Ascending aorta (tissue), 2 donors: ENCODE results near the gene CTDSPL. TPM values are rescaled to one million over a fixed set of nuclear protein-coding genes. Genes with fewer than 3 reads are reported as not detected.
A peak's percentile ranks its signal among the peaks of the same experiment; 100 is the strongest.

Source experiments
- DNase-seq, 2 donors: peaks; one replicate each; pipeline ENCODE4 v3.0.0-alpha.2; 2019; ENCODE audit warnings: low spot score in 2 of 2
- H3K27ac ChIP-seq, 2 donors: fragments of 200-600 bp; sonication (generic); one replicate each; pipeline ENCODE4 v1.5.1; 2016 to 2017; ENCODE audit warnings: mild to moderate bottlenecking in 1 of 2
- H3K27me3 ChIP-seq: fragments of 200-600 bp; sonication (generic); one replicate; pipeline ENCODE4 v1.5.1; 2017
- H3K36me3 ChIP-seq, 2 donors: fragments of 200-600 bp; sonication (generic); one replicate each; pipeline ENCODE4 v1.5.1; 2016
- H3K4me1 ChIP-seq, 2 donors: fragments of 200-600 bp; sonication (generic); one replicate each; pipeline ENCODE4 v1.5.1; 2016 to 2017; ENCODE audit warnings: mild to moderate bottlenecking in 1 of 2
- H3K4me3 ChIP-seq, 2 donors: fragments of 200-600 bp; sonication (generic); one replicate each; pipeline ENCODE4 v1.5.1; 2016 to 2017; ENCODE audit warnings: mild to moderate bottlenecking in 1 of 2
- H3K9me3 ChIP-seq, 2 donors: fragments of 200-600 bp; sonication (generic); one replicate each; pipeline ENCODE4 v1.5.1; 2016
- CTCF ChIP-seq, 3 experiments: fragments of 200-600 bp in 2 of 3; fragments of 450-650 bp in 1 of 3; sonication (generic) in 2 of 3; IDR thresholded peaks; one replicate each; pipeline ENCODE4 v1.5.1; 2016 to 2019; ENCODE audit warnings: antibody characterized with exemption in 3 of 3, mild to moderate bottlenecking in 1 of 3, moderate library complexity in 1 of 3
- intact Hi-C: fragments of 100-400 bp; cut with DNase I; formaldehyde crosslinking; loops from one replicate; pipeline ENCODE4 v1.15.1; 2023
- total RNA-seq: library from RNA; depleted of rRNA; stranded (reverse); fragments of >200 nt; gene quantifications from one replicate; pipeline ENCODE4 v1.1.0, GENCODE V29; 2016

CTDSPL gene
- total RNA-seq, 1 donor from 2014 or later = 80.9 TPM

DNA sequence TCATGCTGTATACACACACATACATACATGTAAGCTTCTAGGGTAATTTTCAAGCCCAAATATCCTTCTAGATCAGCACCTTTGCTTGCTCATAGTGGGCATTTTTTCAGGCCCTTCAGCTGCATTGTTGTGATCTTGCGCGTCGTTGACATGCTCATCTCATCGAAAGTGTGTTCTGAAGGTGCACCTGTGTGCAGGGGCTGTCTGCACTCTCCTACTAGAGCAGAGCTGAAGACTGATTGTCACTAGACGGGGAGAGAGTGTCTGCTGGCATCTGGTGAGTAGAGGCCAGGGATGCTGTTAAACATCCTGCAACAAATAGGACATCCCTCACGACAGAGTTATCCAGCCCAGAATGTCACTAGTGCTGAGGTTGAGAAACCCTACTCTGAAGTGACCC lies 93.2 kb downstream of the CTDSPL start:
- H3K27ac ChIP-seq = no peak overlapping the region
- DNase-seq = no peak
- H3K4me1 ChIP-seq = peaks cover 2 to 32% of the 10 kb centered on the region in 2 donors
- no peak overlapping the region for H3K4me3 ChIP-seq
- intact Hi-C loops = loop anchor here (5.0 kb wide), 1 partner anchor 48 kb away; no protein-coding TSS in a partner anchor
- TF ChIP-seq CTCF (IDR thresholded peaks at IDR 0.05) = no peak
- no peaks in the 10 kb centered on the region for H3K27me3 ChIP-seq
- H3K36me3 ChIP-seq = peaks cover 0 to 8% of the 10 kb centered on the region in 2 donors
- no peaks in the 10 kb centered on the region for H3K9me3 ChIP-seq

DNA sequence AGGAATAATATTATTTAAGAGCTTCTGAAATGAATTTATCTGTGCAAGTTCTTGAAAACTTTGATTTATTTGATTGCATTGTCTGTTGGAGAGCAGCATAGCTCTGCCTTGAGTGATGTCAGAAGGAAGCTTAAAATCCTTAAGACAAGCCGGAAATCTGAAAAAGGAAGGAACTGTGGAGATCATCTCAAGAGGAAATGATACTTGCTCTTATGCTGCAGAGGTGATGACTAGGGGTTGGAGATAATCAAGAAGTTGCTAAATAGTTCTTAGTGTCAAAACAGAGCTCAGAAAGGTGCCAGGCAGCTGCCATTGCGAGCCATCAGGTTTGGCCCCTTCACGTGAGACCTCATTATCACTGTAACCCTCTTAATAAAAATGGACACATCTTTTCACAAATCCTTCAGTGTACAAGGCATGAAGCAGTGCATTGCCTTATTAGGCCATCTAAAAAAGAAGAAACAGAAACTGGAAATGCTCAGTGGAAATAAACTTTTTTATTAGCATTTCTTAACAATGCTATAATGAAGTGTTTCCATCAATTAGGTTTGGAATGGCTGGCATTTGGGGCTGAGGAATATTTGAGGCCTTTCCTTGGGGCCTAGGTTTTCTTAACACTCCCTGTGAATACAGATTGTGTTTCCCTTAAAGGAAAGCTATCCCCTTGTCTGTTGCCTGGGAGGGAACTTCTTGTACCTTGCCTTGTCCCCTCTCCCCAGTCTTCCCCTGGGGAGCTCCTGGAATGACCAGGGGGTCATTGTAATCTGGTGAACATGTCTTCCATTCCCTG lies 94.4 kb downstream of the CTDSPL start:
- intact Hi-C loops = loop anchor here (5.0 kb wide), 1 partner anchor 49 kb away; no protein-coding TSS in a partner anchor
- no peak for DNase-seq
- TF ChIP-seq CTCF (IDR thresholded peaks at IDR 0.05) = no peak

GRCh38 chr3:37956723-37957538 lies 95.3 kb downstream of the CTDSPL start:
- TF ChIP-seq CTCF (IDR thresholded peaks at IDR 0.05) = no peak
- H3K27me3 ChIP-seq = no peaks in the 10 kb centered on the region
- no peaks in the 10 kb centered on the region for H3K9me3 ChIP-seq
- intact Hi-C loops = loop anchor here (5.0 kb wide), 1 partner anchor 50 kb away; no protein-coding TSS in a partner anchor
- H3K36me3 ChIP-seq = peaks cover 0 to 8% of the 10 kb centered on the region in 2 donors
- no peak for DNase-seq
- H3K27ac ChIP-seq = peak overlapping the region; percentile 62 to 71
- no peak overlapping the region for H3K4me3 ChIP-seq
- peaks cover 0 to 23% of the 10 kb centered on the region in 2 donors for H3K4me1 ChIP-seq

More for the DNA sequence above, 94.4 kb downstream of the CTDSPL start:
- H3K4me1 ChIP-seq = peaks cover 0 to 28% of the 10 kb centered on the region in 2 donors
- no peak overlapping the region for H3K4me3 ChIP-seq
- H3K27ac ChIP-seq = peak overlapping the region; percentile 62 to 71
- H3K9me3 ChIP-seq = no peaks in the 10 kb centered on the region
- no peaks in the 10 kb centered on the region for H3K27me3 ChIP-seq
- peaks cover 0 to 8% of the 10 kb centered on the region in 2 donors for H3K36me3 ChIP-seq

DNA sequence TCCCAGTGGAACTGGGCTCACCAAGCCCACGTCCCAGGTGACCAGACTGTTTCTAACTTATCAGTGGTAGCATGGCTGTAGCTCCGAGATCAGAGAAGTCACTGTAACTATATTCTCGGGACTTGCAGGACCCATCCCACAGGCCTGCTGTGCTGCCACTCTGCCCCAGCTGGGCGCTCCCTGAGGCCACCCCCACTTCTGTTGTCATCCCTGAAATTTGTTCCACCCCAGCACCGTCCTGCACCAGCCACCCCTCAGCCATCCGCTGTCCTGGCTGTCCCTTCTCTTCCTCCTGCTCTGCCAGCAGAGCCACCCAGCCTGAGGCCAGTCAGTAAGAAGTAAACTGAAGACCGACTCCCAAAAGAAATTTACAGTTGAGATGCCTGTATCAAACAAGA lies 95.9 kb downstream of the CTDSPL start:
- intact Hi-C loops = loop anchor here (5.0 kb wide), 1 partner anchor 50 kb away; no protein-coding TSS in a partner anchor
- DNase-seq = no peak
- H3K9me3 ChIP-seq = no peaks in the 10 kb centered on the region
- peaks cover 0 to 25% of the 10 kb centered on the region in 2 donors for H3K4me1 ChIP-seq
- H3K4me3 ChIP-seq = no peak overlapping the region
- TF ChIP-seq CTCF (IDR thresholded peaks at IDR 0.05) = no peak
- H3K36me3 ChIP-seq = peaks cover 0 to 8% of the 10 kb centered on the region in 2 donors
- H3K27me3 ChIP-seq = no peaks in the 10 kb centered on the region
- H3K27ac ChIP-seq = peak overlapping the region; percentile 62 to 71

DNA sequence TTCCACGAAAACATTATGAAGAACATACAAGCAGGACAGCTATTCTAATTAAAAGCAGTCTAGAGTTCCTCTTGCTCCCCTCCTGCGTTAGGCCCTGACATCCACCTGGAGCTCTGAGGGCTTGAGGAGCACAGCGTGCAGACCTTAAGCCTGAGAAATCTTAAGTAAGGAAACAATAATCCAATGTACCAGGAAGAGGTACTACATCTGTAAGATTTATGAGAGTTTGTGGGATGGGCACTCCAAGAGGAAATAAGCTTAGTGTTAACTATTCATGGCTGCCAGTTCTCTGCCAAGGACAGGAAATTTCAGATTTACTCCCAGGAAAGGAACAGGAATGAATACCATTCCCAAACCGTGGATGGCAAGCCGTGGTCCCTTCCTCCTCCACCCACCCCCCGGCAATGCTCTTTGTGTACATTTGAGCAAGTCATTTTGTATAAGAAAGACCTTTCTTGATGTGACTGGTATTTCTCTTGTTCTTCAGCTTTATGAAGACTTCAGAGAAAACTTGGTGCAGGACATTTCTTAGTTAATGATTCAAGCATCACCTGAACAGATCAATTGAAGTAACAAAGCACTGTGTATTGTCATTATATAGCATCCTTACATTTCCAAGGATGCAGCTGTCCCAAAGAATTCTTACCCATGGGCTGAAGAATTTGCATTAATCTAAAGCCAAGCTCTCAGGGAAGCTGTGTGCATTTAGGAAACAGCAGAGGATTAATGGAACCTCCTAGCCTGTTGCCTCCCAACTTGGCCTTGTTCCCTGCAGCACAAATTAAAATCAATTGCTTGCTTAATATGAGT lies 100.1 kb downstream of the CTDSPL start:
- Histone ChIP-seq H3K27ac (peak overlapping the region; percentile 19 to 26), H3K4me1 (peaks cover 0 to 20% of the 10 kb centered on the region in 2 donors), H3K4me3 (no peak overlapping the region), H3K36me3 (no peaks in the 10 kb centered on the region), H3K9me3 (no peaks in the 10 kb centered on the region), H3K27me3 (no peaks in the 10 kb centered on the region)
- no peak for TF ChIP-seq CTCF (IDR thresholded peaks at IDR 0.05)
- intact Hi-C loops = loop anchor here (5.0 kb wide), 1 partner anchor 40 kb away; no protein-coding TSS in a partner anchor
- no peak for DNase-seq
